ENCODE data around the gene CHRD.

DNA sequence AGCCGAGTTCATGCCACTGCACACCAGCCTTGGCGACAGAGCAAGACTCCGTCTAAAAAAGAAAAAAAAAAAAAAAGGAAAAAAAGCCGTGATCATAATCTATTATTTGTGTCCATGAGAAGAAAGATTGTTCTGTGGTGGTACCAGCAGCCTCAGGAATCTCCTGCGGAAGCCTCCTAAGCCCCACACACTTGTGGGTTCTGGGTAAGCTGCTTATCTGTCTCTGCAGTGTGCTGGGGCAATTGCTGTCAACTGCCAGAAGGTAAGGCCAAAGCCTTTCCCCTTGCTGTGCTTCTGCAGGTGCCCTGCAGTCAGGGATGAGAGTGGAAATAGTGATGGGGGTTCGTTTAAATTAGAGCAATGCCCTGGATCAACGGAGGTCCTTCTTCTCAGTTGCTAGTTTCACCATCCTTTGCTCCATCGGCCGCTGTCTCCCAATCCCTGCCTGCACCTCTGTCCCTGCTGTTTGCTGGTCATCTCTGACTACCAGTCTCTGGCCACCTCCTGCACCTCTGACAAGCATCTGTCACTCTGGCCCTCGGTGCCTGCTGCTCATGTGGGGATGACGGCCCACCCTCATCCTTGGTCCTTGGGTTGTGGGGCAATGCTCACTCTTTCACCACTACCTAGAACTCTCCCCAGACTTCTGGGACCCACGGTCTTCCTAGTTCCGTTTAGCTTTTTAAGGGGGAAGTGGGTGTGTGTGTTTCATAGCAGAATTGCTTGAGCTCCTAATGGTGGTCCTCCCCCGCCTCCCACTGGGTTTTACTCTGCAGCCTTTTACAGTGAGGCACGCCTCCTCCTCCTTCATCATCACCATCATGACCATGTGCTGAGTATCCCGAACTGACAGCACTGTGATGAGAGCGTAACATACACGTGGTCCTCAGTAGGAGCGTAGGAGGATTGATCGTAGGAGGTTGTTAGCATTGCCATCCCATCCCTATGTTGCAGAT is 25.5 kb downstream of the CHRD start:
- TF ChIP-seq, protein P1, sequence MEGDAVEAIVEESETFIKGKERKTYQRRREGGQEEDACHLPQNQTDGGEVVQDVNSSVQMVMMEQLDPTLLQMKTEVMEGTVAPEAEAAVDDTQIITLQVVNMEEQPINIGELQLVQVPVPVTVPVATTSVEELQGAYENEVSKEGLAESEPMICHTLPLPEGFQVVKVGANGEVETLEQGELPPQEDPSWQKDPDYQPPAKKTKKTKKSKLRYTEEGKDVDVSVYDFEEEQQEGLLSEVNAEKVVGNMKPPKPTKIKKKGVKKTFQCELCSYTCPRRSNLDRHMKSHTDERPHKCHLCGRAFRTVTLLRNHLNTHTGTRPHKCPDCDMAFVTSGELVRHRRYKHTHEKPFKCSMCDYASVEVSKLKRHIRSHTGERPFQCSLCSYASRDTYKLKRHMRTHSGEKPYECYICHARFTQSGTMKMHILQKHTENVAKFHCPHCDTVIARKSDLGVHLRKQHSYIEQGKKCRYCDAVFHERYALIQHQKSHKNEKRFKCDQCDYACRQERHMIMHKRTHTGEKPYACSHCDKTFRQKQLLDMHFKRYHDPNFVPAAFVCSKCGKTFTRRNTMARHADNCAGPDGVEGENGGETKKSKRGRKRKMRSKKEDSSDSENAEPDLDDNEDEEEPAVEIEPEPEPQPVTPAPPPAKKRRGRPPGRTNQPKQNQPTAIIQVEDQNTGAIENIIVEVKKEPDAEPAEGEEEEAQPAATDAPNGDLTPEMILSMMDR (conservative IDR thresholded peaks at IDR 0.05), result no peak
- no peak for TF ChIP-seq ZFX (IDR thresholded peaks at IDR 0.05)
